Left renal pelvis (tissue), 4 donors: ENCODE data around the gene HBEGF. TPM values are rescaled to one million over a fixed set of nuclear protein-coding genes. Genes with fewer than 3 reads are reported as not detected.
A peak's percentile ranks its signal among the peaks of the same experiment; 100 is the strongest.

Source experiments
- DNase-seq, 4 donors: peaks; one replicate each; pipeline ENCODE4 v3.0.0-alpha.2; 2013; ENCODE audit warnings: low read depth in 4 of 4, low spot score in 3 of 4
- polyA plus RNA-seq, 4 donors: library from polyadenylated mRNA; unstranded; fragments of 120-200 nt; gene quantifications; one replicate each; pipeline ENCODE4 v1.2.1, GENCODE V29; 2013; ENCODE audit not compliant: insufficient read length in 4 of 4

Gene HBEGF
- 10 to 100 TPM in 3 of 4 donors, 1 to 10 TPM in 1; 8.9 to 11.4 (median 10.7) TPM for polyA plus RNA-seq

GRCh38 chr5:140346348-140347221 lies at the start of gene HBEGF:
Gene HBEGF (minus strand): TSS chr5:140346603. CDS start chr5:140346328, 275 bp downstream.
- no peak for DNase-seq

GRCh38 chr5:140393738-140394137 lies 47.3 kb upstream of the HBEGF start:
- no peak for DNase-seq

- no peak for DNase-seq
Measured at GRCh38 chr5:140391732-140392131, 45.3 kb upstream of the HBEGF start.

GRCh38 chr5:140391312-140391711 lies 44.9 kb upstream of the HBEGF start:
- no peak for DNase-seq

GRCh38 chr5:140388052-140388451 lies 41.6 kb upstream of the HBEGF start:
- no peak for DNase-seq

- no peak for DNase-seq
Measured at GRCh38 chr5:140383300-140383699, 36.9 kb upstream of the HBEGF start.

GRCh38 chr5:140382866-140383265 lies 36.5 kb upstream of the HBEGF start:
- no peak for DNase-seq

GRCh38 chr5:140381972-140382371 lies 35.6 kb upstream of the HBEGF start:
- no peak for DNase-seq

- no peak for DNase-seq
Measured at GRCh38 chr5:140381351-140381750, 34.9 kb upstream of the HBEGF start.

- DNase-seq, result peak in 3 of 4 donors; percentile 24 to 45 (median 37)
Measured at GRCh38 chr5:140372971-140373487, 26.6 kb upstream of the HBEGF start.

- no peak for DNase-seq
Measured at GRCh38 chr5:140371356-140372151, 25.2 kb upstream of the HBEGF start.

GRCh38 chr5:140367256-140368013 lies 21.0 kb upstream of the HBEGF start:
- DNase-seq, result no peak

GRCh38 chr5:140366589-140367255 lies 20.3 kb upstream of the HBEGF start:
- no peak for DNase-seq

- no peak for DNase-seq
Measured at GRCh38 chr5:140365941-140366340, 19.5 kb upstream of the HBEGF start.

- DNase-seq, result no peak
Measured at GRCh38 chr5:140365282-140365681, 18.9 kb upstream of the HBEGF start.

GRCh38 chr5:140364472-140364765 lies 18.0 kb upstream of the HBEGF start:
- no peak for DNase-seq

GRCh38 chr5:140363631-140364471 lies 17.4 kb upstream of the HBEGF start:
- DNase-seq, result no peak

GRCh38 chr5:140362875-140363630 lies 16.6 kb upstream of the HBEGF start:
- DNase-seq, result peak in 1 of 4 donors; percentile 49

- DNase-seq, result no peak
Measured at GRCh38 chr5:140362311-140362710, 15.9 kb upstream of the HBEGF start.
